Motor neuron (in vitro differentiated cells): ENCODE data around the gene STK39. TPM values are rescaled to one million over a fixed set of nuclear protein-coding genes. Genes with fewer than 3 reads are reported as not detected.
A peak's percentile ranks its signal among the peaks of the same experiment; 100 is the strongest.

Source experiments
- ATAC-seq, 8 experiments: fragments of 200-7000 bp; cut with Tn5 transposase; replicated peaks in 6 of 8; 2 replicates each; pipeline ENCODE4 v1.8.0; 2021; ENCODE audit warnings: mild to moderate bottlenecking in 8 of 8, moderate library complexity in 8 of 8
- H3K27ac ChIP-seq, 2 donors: fragments of 250-450 bp; sonication (Bioruptor Pico); 2 replicates each; pipeline ENCODE4 v1.9.0; 2021; ENCODE audit warnings: antibody characterized with exemption in 2 of 2, mild to moderate bottlenecking in 2 of 2, moderate library complexity in 1 of 2
- H3K4me1 ChIP-seq, 2 donors: fragments of 250-450 bp; sonication (Bioruptor Pico); replicated peaks in 1 of 2; 2 replicates each; pipeline ENCODE4 v1.6.1; 2021; ENCODE audit warnings: antibody characterized with exemption in 2 of 2, mild to moderate bottlenecking in 2 of 2, moderate library complexity in 1 of 2
- H3K4me3 ChIP-seq, 5 donors: fragments of 250-450 bp; sonication (Bioruptor Pico); 2 replicates each; pipeline ENCODE4 v1.9.0; 2021; ENCODE audit warnings: antibody characterized with exemption in 5 of 5, mild to moderate bottlenecking in 5 of 5, moderate library complexity in 4 of 5
- WGBS, 10 experiments: fragments of 450-650 bp; shearing (Covaris generic); methylation state at CpG; one replicate each; pipeline ENCODE4 v1.0.0; 2022; 5-methylcytosine and 5-hydroxymethylcytosine counted together
- in situ Hi-C, 9 experiments: fragments of 400-800 bp; cut with MboI; loops; one replicate each; pipeline ENCODE4 v1.15.0; 2021; ENCODE audit warnings: low sequenced_read_pairs in 9 of 9, low pct_unique_long_range_greater_than_20kb in 2 of 9; ENCODE audit not compliant: unreplicated experiment in 9 of 9
- total RNA-seq, 8 experiments: library from RNA; unstranded; fragments of 300-600 nt; gene quantifications; 2 replicates each; pipeline versions ENCODE4 v1.2.3 to v1.2.4, GENCODE V29; 2022

Gene STK39
- total RNA-seq, 8 experiments from 2014 or later = 12.3 to 43.3 (median 30.2) TPM

- Histone ChIP-seq H3K4me1 (peaks cover 0 to 3% of the 10 kb centered on the region in 2 donors), H3K27ac (no peak overlapping the region), H3K4me3 (no peak overlapping the region)
- whole genome bisulfite sequencing, 10 experiments = 78 to 100% (median 100%) methylated on average over 1 to 5 of the region's 7 CpGs
- ATAC-seq = no peak
- in situ Hi-C loops = no loop called here
These were observed 76.2 kb downstream of the STK39 start for GRCh38 chr2:168171059-168171762.

- in situ Hi-C loops = no loop called here
- no peaks in the 10 kb centered on the region for H3K4me1 ChIP-seq
- 62 to 96% (median 90%) methylated on average over 1 to 4 of the region's 4 CpGs; no CpG with 5 or more reads in 3 of the 10 experiments for WGBS, 10 experiments
- H3K27ac ChIP-seq = no peak overlapping the region
- peak in 2 of 8 experiments; percentile 53 to 77 for ATAC-seq
- no peak overlapping the region for H3K4me3 ChIP-seq
These were observed 78.2 kb downstream of the STK39 start for GRCh38 chr2:168169097-168169745.

GRCh38 chr2:168167511-168168263, 79.7 kb downstream of the STK39 start:
- Histone ChIP-seq H3K4me1 (no peaks in the 10 kb centered on the region), H3K4me3 (no peak overlapping the region), H3K27ac (no peak overlapping the region)
- ATAC-seq = no peak
- in situ Hi-C loops = no loop called here
- WGBS, 10 experiments = 77 to 100% (median 94%) methylated on average over 2 to 4 of the region's 4 CpGs

DNA sequence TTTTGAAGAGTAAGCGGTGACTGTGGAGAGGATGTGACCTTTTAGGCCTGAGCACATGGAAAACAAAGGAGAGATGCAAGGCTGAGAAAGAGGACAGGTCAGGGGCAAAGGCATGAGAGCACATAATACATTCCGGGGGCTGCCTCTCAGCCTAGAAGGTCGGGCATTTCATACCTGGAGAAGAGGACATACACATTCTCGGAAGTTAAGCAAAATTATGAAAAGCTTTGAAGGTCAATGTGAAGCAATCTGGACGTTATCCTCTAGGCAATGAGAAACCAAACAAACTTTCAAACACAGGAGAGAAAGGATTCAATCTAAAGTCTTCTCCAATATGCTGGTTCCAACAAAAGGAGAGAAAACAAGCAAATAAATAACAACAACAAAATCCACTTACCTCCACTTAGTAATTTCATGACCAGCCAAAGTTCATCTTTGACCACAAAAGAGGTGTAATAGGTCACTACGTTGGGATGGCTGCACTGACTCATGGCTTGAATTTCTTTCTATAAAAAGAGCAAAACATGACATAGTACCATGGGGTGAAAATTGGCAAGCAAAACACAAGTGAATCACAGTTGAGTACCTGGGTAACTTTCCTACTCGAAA, 80.4 kb downstream of the STK39 start:
- no peak overlapping the region for H3K27ac ChIP-seq
- WGBS, 10 experiments = 82 to 100% (median 87%) methylated on average over 1 to 7 of the region's 7 CpGs
- no peak overlapping the region for H3K4me3 ChIP-seq
- no peak for ATAC-seq
- no peaks in the 10 kb centered on the region for H3K4me1 ChIP-seq
- in situ Hi-C loops = no loop called here

DNA sequence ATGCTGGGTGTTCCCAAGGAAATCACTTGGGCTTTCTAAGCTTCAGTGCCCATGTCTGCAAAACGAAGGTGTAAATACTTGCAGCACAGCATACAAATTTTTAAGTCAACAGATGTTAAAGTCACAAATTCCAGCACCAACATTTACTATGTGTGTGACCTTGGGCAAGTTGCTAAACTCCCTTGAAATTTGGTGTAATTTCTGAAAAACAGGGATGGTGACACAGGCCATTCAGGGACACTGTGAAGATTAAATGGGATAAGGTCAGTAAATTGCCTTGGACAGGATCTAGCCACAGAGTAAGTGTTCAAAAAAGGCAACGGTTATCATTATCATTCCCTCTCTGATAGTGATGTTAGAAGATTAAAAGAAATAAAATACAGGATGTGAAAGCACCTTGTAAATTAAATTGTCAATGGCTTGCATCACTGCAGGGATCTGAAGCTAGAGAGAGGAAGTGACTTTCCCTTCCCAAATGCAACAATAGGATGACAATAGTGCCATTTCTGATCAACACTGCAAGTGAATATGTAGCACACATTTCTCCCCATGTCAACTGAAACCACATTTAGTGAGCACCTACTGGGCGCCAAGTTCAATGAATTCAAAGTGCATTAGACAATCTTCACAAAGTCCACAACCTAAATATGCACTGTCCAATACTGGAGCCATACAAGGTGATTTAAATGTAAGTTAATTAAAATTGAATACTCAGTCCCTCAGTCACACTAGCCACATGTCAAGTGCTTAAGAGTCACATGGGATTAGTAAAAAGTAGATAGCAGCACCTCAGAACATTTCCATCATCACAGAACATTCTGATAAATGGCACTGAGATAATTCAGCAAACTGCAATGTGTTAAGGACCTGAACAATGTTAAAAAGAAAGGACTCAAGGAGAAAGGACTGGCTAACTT, 81.2 kb downstream of the STK39 start:
- no peak overlapping the region for H3K27ac ChIP-seq
- no peak overlapping the region for H3K4me3 ChIP-seq
- 40 to 100% (median 85%) methylated on average over 1 to 3 of the region's 3 CpGs; no CpG with 5 or more reads in 1 of the 10 experiments for WGBS, 10 experiments

GRCh38 chr2:168165397-168165796, 82.0 kb downstream of the STK39 start:
- Histone ChIP-seq H3K4me1 (no peaks in the 10 kb centered on the region), H3K4me3 (no peak overlapping the region), H3K27ac (no peak overlapping the region)
- WGBS, 10 experiments = 43 to 100% (median 82%) methylated on average over 2 to 3 of the region's 3 CpGs; no CpG with 5 or more reads in 3 of the 10 experiments
- ATAC-seq = no peak
- in situ Hi-C loops = no loop called here

More for the DNA sequence above, 81.2 kb downstream of the STK39 start:
- in situ Hi-C loops = no loop called here
- ATAC-seq = no peak
- no peaks in the 10 kb centered on the region for H3K4me1 ChIP-seq

DNA sequence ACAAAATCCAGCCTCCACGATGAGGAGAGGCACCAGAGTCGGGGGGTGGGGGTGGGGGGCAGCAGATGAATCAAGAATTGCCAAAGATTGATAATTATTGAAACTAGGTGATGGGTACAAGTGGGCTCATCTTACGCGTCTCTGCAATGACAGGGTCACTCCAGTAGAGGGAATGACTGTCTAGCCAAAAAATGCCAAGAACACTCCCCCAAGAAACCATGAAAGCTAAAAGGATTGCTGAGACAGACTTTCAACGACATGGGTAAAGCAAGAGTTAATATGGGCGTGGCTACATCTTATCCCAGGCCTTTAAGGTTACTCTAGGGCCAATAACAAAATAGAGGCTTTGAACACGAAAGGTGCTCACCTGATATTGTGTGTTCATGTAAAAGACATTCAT, 86.5 kb downstream of the STK39 start:
- 41 to 100% (median 69%) methylated on average over 1 to 7 of the region's 7 CpGs; no CpG with 5 or more reads in 3 of the 10 experiments for WGBS, 10 experiments
- no peak overlapping the region for H3K4me3 ChIP-seq
- no peak for ATAC-seq
- in situ Hi-C loops = no loop called here
- no peak overlapping the region for H3K27ac ChIP-seq
- no peaks in the 10 kb centered on the region for H3K4me1 ChIP-seq

GRCh38 chr2:168159754-168160585, 87.4 kb downstream of the STK39 start:
- in situ Hi-C loops = no loop called here
- Histone ChIP-seq H3K4me3 (no peak overlapping the region), H3K4me1 (no peaks in the 10 kb centered on the region), H3K27ac (no peak overlapping the region)
- 67 to 100% (median 90%) methylated on average over 2 to 8 of the region's 8 CpGs; no CpG with 5 or more reads in 1 of the 10 experiments for WGBS, 10 experiments
- peak in 1 of 8 experiments; percentile 25 for ATAC-seq

DNA sequence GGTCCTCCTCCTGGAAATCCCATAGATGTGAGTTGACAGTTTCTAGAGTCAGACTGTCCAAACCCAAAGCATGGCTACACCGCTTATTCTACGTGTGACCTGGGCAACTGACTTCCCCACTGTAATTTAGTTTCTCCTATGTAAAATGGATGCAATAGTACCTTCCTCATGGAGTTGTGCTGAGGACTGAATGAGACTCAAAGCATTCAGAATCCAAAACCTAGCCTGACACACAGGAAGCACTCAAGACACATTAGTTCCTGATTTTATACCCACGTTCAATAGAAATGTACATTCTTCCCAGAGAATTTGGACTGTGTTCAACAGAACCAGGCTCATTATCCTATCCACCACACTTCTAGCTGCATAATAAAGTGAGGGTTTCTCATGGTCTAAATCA, 88.8 kb downstream of the STK39 start:
- WGBS, 10 experiments = 67 to 100% (median 95%) methylated on average over 1 to 3 of the region's 3 CpGs; no CpG with 5 or more reads in 7 of the 10 experiments
- no peak overlapping the region for H3K27ac ChIP-seq
- in situ Hi-C loops = no loop called here
- H3K4me3 ChIP-seq = no peak overlapping the region
- no peaks in the 10 kb centered on the region for H3K4me1 ChIP-seq
- ATAC-seq = no peak

- Histone ChIP-seq H3K4me3 (no peak overlapping the region), H3K4me1 (no peaks in the 10 kb centered on the region), H3K27ac (no peak overlapping the region)
- peak in 6 of 8 experiments; percentile 23 to 46 (median 38) for ATAC-seq
- WGBS, 10 experiments = 8 to 100% (median 75%) methylated on average over 1 to 2 of the region's 2 CpGs; no CpG with 5 or more reads in 5 of the 10 experiments
- in situ Hi-C loops = no loop called here
These were observed 89.5 kb downstream of the STK39 start for GRCh38 chr2:168157926-168158325.

DNA sequence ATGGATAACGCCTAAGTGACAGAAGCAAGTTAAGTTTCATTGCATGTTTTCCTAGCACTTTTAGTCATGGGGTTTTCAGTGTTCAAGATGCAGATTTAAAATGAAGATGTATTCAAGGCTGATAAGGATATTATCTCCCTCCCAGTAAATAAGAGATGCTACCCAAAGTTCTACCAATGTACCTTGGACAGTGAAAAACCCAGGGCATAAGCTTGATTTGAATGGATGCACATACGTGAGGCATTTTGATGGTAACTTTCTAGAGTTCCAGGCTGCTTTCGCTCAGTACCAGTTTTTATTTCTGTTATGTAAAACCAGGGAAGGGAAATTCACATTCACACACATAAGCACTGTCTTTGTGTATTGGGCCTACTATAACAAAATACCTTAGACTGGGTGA, 90.3 kb downstream of the STK39 start:
- Histone ChIP-seq H3K27ac (no peak overlapping the region), H3K4me1 (no peaks in the 10 kb centered on the region), H3K4me3 (no peak overlapping the region)
- ATAC-seq = no peak
- in situ Hi-C loops = no loop called here
- WGBS, 10 experiments = 80 to 100% (median 100%) methylated on average over 1 to 3 of the region's 3 CpGs; no CpG with 5 or more reads in 3 of the 10 experiments
